Progenitor cell of endocrine pancreas (in vitro differentiated cells): ENCODE measurements around the gene RNF183. TPM values are rescaled to one million over a fixed set of nuclear protein-coding genes. Genes with fewer than 3 reads are reported as not detected.
A peak's percentile ranks its signal among the peaks of the same experiment; 100 is the strongest.

Experiments
- DNase-seq: peaks from one replicate; pipeline ENCODE4 v3.0.0; 2021; ENCODE audit warnings: low spot score; ENCODE audit not compliant: unreplicated experiment
- H3K27ac Mint-ChIP-seq: 2 replicates; pipeline ENCODE4 v1.8.0; 2021; ENCODE audit warnings: mild to moderate bottlenecking, moderate library complexity, mixed read lengths
- H3K27me3 Mint-ChIP-seq: 2 replicates; pipeline ENCODE4 v1.8.0; 2021; ENCODE audit warnings: mixed read lengths
- H3K36me3 Mint-ChIP-seq: 2 replicates; pipeline ENCODE4 v1.8.0; 2022; ENCODE audit warnings: mixed read lengths; ENCODE audit not compliant: insufficient read depth
- H3K4me1 Mint-ChIP-seq: 2 replicates; pipeline ENCODE4 v1.8.0; 2021; ENCODE audit warnings: low read depth, mixed read lengths
- H3K4me3 Mint-ChIP-seq: 2 replicates; pipeline ENCODE4 v1.8.0; 2021; ENCODE audit warnings: low read depth, mild to moderate bottlenecking, moderate library complexity, mixed read lengths
- H3K9me3 Mint-ChIP-seq: 2 replicates; pipeline ENCODE4 v1.8.0; 2021; ENCODE audit warnings: low read depth, mixed read lengths
- total RNA-seq: library from RNA; stranded (reverse); gene quantifications from 2 replicates; pipeline ENCODE4 v1.2.1, GENCODE V29; 2021
- TF ChIP-seq, protein P1 (sequence below): fragments of 200-600 bp; sonication (generic); IDR thresholded peaks from one replicate; pipeline ENCODE4 v1.5.0; 2021; ENCODE audit warnings: antibody characterized with exemption, mild to moderate bottlenecking; ENCODE audit not compliant: unreplicated experiment

The RNF183 gene
- total RNA-seq, 1 donor from 2014 or later: 0.26 TPM

DNA sequence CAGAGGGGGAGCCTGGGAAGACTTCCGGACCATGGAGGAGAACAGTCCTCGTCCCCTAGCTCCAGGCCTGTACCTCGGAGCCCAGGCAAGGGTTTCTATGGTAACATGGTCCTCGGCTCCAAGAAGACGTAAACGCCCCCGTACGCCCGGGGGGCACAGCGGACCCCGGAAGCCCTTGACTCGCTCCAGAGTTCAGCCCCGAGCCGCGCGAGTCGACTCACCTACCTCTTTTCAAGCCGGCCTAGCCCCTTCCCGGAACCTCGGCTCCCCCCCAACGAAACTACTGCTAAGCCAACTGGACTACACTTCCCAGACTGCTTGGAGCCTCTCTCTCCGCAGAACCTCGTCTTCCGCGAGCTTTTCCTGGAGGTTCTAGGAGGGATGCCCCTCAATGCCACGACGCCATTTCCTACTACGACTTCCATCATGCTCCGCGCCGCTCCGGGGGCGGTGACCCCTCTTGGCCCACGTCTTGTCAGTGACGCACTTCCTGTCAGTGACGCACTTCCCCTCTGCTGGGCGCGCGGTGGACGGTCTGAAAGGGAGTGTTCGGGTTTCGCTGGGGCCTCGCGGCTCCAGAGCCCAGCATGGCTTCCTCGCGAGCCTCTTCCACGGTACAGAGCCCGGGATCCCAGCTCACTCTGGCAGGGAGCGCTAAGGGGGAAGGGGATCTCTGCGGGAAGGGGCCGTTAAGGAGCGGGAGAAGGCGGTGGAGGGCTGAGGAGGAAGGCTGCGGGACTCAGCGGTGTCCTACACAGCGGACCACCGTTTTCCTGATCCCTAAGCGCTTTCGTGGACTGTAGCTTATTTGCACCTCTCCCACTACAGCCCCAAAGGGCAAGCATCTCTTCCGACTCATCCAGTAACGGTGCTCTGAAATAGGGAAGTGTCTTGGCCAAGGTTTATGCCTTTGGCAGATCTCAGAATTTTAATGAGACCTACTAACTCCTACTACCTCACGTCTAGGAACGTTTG, 27.7 kb downstream of the RNF183 start, which contains the start of the genes CDC26 and PRPF4:
CDC26 (minus strand) TSS at position 416 of the 975 bp plus-strand sequence. CDS start 3,065 bp downstream, outside the sequence.
PRPF4 (plus strand) TSS at position 502 of the 975 bp plus-strand sequence; CDS start at position 588, 86 bp downstream.
- H3K4me1 Mint-ChIP-seq: peaks cover 8% of the 10 kb centered on the region
- no peaks in the 10 kb centered on the region for H3K27me3 Mint-ChIP-seq
- no peaks in the 10 kb centered on the region for H3K9me3 Mint-ChIP-seq
- peak; percentile 89 for DNase-seq
- TF ChIP-seq, protein P1, sequence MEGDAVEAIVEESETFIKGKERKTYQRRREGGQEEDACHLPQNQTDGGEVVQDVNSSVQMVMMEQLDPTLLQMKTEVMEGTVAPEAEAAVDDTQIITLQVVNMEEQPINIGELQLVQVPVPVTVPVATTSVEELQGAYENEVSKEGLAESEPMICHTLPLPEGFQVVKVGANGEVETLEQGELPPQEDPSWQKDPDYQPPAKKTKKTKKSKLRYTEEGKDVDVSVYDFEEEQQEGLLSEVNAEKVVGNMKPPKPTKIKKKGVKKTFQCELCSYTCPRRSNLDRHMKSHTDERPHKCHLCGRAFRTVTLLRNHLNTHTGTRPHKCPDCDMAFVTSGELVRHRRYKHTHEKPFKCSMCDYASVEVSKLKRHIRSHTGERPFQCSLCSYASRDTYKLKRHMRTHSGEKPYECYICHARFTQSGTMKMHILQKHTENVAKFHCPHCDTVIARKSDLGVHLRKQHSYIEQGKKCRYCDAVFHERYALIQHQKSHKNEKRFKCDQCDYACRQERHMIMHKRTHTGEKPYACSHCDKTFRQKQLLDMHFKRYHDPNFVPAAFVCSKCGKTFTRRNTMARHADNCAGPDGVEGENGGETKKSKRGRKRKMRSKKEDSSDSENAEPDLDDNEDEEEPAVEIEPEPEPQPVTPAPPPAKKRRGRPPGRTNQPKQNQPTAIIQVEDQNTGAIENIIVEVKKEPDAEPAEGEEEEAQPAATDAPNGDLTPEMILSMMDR: no peak
- no peak within 1 kb of the TSS for H3K27ac Mint-ChIP-seq
- H3K4me3 Mint-ChIP-seq: no peak within 1 kb of the TSS
- peaks cover 19% of the 10 kb centered on the region for H3K36me3 Mint-ChIP-seq

GRCh38 chr9:113274474-113275156, 28.6 kb downstream of the RNF183 start:
- peaks cover 8% of the 10 kb centered on the region for H3K4me1 Mint-ChIP-seq
- DNase-seq: peak; percentile 22

DNA sequence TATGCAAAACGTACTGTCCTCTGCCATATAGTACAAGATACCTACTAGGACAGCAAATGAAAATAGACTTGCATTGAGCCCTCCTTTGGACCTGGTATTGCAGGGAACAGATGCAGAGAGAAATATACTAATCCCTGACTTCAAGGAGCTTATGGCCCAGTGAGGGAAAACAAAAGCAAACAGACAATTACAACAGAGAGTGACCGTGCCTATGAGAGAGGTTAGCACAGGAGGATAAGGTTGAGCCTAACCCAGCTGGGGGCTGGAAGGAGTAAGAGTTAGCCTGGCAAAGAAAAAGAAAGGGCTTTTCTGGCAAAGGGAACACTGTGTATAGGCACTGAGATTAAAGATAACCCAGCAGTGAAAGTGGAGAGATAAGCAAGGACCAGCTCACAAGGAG, 33.3 kb downstream of the RNF183 start:
- Mint-ChIP-seq H3K4me3 (no peak overlapping the region), H3K9me3 (no peaks in the 10 kb centered on the region), H3K4me1 (peaks cover 5% of the 10 kb centered on the region), H3K27me3 (no peaks in the 10 kb centered on the region), H3K36me3 (peaks cover 15% of the 10 kb centered on the region), H3K27ac (no peak overlapping the region)
- DNase-seq: no peak
- TF ChIP-seq, protein P1: no peak

More at GRCh38 chr9:113274474-113275156, 28.6 kb downstream of the RNF183 start:
- Mint-ChIP-seq H3K9me3 (no peaks in the 10 kb centered on the region), H3K4me3 (no peak overlapping the region), H3K27ac (no peak overlapping the region), H3K36me3 (peaks cover 13% of the 10 kb centered on the region), H3K27me3 (no peaks in the 10 kb centered on the region)
- TF ChIP-seq, protein P1: peak; percentile 82

DNA sequence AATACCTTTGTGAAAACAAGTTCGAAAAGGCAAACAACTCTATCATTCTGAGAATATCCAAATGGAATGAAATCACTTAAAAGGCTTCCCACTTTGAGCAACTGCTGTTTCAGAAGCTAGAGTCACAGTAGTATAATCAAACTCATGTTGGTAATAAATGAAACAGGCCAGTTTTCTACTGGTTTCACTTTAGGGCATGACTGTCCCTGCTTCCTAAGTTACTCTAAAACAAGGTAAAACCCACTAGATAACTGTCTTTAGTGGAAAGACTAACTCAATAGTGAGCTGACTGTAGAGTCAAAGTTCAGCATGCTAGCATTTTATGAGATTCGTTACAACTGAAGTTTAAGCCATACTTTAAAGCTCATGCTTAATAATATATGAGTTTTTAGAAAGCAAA, 33.8 kb downstream of the RNF183 start:
- Mint-ChIP-seq H3K27ac (no peak overlapping the region), H3K36me3 (peaks cover 16% of the 10 kb centered on the region), H3K9me3 (no peaks in the 10 kb centered on the region), H3K4me1 (peaks cover 5% of the 10 kb centered on the region), H3K4me3 (no peak overlapping the region), H3K27me3 (no peaks in the 10 kb centered on the region)
- TF ChIP-seq, protein P1: no peak
- DNase-seq: no peak
